ENCODE data around the gene COMMD4.

The COMMD4 gene

DNA sequence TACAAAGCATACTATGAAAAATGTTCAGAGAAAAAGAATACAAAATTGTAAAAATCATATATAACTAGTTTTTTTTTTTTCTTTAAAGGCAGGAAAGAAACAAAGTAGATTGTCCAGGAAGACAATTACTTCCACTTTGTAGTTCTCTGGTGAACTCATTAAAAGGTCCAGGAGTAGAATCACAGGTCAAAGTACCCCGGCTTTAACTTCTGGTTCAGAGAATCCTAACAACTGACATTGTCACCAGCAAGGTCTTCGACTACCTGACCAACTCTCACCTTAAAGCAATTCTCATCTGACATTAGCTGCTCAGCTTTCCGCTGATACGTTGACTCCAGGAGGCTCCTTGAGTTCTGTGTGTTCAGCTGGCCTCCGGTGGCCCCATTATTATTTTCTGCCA lies 48.1 kb downstream of the COMMD4 start:
- peak in 1 of 3 experiments; percentile 87 for DNase-seq
